ENCODE results near the gene PCDH9. TPM values are rescaled to one million over a fixed set of nuclear protein-coding genes. Genes with fewer than 3 reads are reported as not detected.

PCDH9 gene
- total and polyA plus RNA-seq, 10 of the 15 experiments (the other 5 are each of a cell fraction or from before 2014, with no cell fraction given) = 0.02 to 2.3 (median 0.05) TPM; not detected in 1

GRCh38 chr13:67100730-67101129, 129.4 kb downstream of the PCDH9 start (continued):
- TF ChIP-seq ZBTB40 (IDR thresholded peaks at IDR 0.05; ENCODE audit: borderline replicate concordance) = no peak
- TF ChIP-seq IKZF2 (IDR thresholded peaks at IDR 0.05) = no peak
- TF ChIP-seq ZNF622 (IDR thresholded peaks at IDR 0.05) = no peak
- no peak for TF ChIP-seq PRDM15 (CRISPR knock-in tag; IDR thresholded peaks at IDR 0.05)
- no peak for TF ChIP-seq SMAD1 (IDR thresholded peaks at IDR 0.05; ENCODE audit: low read depth, partially characterized antibody)
- no peak for TF ChIP-seq PAX5 (IDR thresholded peaks at IDR 0.05; ENCODE audit: borderline replicate concordance, low read depth, low read length)
- no peak for TF ChIP-seq MYB (IDR thresholded peaks at IDR 0.05; ENCODE audit: borderline replicate concordance, low read depth, low read length)
- TF ChIP-seq FOXK2 (IDR thresholded peaks at IDR 0.05) = no peak
- no peak for TF ChIP-seq KDM1A (IDR thresholded peaks at IDR 0.05; ENCODE audit: borderline replicate concordance)
- no peak for TF ChIP-seq MYC (IDR thresholded peaks at IDR 0.05; ENCODE audit: insufficient read depth, insufficient read length, insufficient replicate concordance, low read length, severe bottlenecking)
- TF ChIP-seq YBX1 (IDR thresholded peaks at IDR 0.05) = no peak
- no peak for TF ChIP-seq POU2F2 (IDR thresholded peaks at IDR 0.05; ENCODE audit: borderline replicate concordance, low read depth, low read length)
